ENCODE results near the gene FADS2.

FADS2 gene

DNA sequence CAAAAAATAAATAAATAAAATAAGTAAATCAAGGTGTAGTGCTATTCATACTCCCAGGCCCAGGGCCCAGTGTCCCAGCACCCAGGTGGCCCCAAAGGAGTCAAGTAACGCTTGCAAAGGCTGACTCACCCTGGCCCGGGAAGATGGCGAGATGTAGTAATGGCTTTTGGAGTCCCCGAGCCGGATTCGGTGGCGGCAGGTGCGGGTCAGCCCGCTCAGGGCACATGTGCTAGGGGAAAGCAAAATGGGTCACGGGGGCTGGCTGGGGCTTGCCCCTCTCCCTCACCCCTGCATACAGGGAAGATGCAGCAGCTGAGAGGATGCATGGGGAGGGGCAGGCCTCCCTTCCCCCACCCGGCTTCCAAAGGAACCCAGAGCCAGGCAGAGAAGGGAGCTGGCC is 74.2 kb downstream of the FADS2 start:
- no peak for DNase-seq (ENCODE audit: low read depth in 1 of 2, low spot score in 1 of 2)
- Histone ChIP-seq H3K27me3 (ENCODE audit: insufficient read depth, poor library complexity, severe bottlenecking) (no peaks in the 10 kb centered on the region), H3K27ac (replicated peaks) (no peak overlapping the region)

DNA sequence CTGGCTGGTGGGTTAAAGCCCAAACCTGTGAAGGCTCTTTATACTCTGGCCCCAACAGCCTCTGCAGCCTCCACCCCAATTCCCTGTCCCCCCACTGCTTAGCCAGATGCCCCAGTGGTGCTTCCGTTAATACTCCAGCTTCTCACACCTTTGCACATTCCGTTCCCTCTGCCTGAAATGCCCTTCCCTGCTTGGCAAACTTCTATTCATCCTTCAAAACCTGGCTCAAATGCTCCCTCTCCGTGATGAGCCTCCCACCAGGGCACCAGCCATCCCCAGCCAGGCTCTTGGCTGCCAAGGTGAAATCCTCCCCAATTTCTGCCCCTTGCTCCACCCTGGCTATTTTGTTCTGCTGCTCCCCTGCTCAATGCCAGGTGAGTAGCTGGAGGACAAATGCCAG is 75.7 kb downstream of the FADS2 start:
- no peaks in the 10 kb centered on the region for H3K27me3 ChIP-seq (ENCODE audit: insufficient read depth, poor library complexity, severe bottlenecking)
- no peak overlapping the region for H3K4me3 ChIP-seq (replicated peaks; ENCODE audit: insufficient read depth, low read length)
- H3K27ac ChIP-seq (replicated peaks), result no peak overlapping the region
- DNase-seq (ENCODE audit: low read depth in 1 of 2, low spot score in 1 of 2), result no peak
- TF ChIP-seq SPI1 (IDR thresholded peaks at IDR 0.05; ENCODE audit: borderline replicate concordance, low read depth) (no peak), GABPA (IDR thresholded peaks at IDR 0.05; ENCODE audit: low read depth) (no peak), POLR2AphosphoS5 (IDR thresholded peaks at IDR 0.05; ENCODE audit: low read depth) (no peak)
- TF ChIP-seq, protein P1, sequence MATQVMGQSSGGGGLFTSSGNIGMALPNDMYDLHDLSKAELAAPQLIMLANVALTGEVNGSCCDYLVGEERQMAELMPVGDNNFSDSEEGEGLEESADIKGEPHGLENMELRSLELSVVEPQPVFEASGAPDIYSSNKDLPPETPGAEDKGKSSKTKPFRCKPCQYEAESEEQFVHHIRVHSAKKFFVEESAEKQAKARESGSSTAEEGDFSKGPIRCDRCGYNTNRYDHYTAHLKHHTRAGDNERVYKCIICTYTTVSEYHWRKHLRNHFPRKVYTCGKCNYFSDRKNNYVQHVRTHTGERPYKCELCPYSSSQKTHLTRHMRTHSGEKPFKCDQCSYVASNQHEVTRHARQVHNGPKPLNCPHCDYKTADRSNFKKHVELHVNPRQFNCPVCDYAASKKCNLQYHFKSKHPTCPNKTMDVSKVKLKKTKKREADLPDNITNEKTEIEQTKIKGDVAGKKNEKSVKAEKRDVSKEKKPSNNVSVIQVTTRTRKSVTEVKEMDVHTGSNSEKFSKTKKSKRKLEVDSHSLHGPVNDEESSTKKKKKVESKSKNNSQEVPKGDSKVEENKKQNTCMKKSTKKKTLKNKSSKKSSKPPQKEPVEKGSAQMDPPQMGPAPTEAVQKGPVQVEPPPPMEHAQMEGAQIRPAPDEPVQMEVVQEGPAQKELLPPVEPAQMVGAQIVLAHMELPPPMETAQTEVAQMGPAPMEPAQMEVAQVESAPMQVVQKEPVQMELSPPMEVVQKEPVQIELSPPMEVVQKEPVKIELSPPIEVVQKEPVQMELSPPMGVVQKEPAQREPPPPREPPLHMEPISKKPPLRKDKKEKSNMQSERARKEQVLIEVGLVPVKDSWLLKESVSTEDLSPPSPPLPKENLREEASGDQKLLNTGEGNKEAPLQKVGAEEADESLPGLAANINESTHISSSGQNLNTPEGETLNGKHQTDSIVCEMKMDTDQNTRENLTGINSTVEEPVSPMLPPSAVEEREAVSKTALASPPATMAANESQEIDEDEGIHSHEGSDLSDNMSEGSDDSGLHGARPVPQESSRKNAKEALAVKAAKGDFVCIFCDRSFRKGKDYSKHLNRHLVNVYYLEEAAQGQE (IDR thresholded peaks at IDR 0.05; ENCODE audit: insufficient replicate concordance, low read depth), result no peak
- TF ChIP-seq, protein P2, sequence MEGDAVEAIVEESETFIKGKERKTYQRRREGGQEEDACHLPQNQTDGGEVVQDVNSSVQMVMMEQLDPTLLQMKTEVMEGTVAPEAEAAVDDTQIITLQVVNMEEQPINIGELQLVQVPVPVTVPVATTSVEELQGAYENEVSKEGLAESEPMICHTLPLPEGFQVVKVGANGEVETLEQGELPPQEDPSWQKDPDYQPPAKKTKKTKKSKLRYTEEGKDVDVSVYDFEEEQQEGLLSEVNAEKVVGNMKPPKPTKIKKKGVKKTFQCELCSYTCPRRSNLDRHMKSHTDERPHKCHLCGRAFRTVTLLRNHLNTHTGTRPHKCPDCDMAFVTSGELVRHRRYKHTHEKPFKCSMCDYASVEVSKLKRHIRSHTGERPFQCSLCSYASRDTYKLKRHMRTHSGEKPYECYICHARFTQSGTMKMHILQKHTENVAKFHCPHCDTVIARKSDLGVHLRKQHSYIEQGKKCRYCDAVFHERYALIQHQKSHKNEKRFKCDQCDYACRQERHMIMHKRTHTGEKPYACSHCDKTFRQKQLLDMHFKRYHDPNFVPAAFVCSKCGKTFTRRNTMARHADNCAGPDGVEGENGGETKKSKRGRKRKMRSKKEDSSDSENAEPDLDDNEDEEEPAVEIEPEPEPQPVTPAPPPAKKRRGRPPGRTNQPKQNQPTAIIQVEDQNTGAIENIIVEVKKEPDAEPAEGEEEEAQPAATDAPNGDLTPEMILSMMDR (IDR thresholded peaks at IDR 0.05; ENCODE audit: insufficient read depth, low read length), result no peak

More for the DNA sequence above, 74.2 kb downstream of the FADS2 start:
- no peak overlapping the region for H3K4me3 ChIP-seq (replicated peaks; ENCODE audit: insufficient read depth, low read length)
- TF ChIP-seq GABPA (IDR thresholded peaks at IDR 0.05; ENCODE audit: low read depth) (no peak), POLR2AphosphoS5 (IDR thresholded peaks at IDR 0.05; ENCODE audit: low read depth) (no peak), SPI1 (IDR thresholded peaks at IDR 0.05; ENCODE audit: borderline replicate concordance, low read depth) (no peak)
- TF ChIP-seq, protein P2 (IDR thresholded peaks at IDR 0.05; ENCODE audit: insufficient read depth, low read length), result no peak
- TF ChIP-seq, protein P1 (IDR thresholded peaks at IDR 0.05; ENCODE audit: insufficient replicate concordance, low read depth), result no peak

DNA sequence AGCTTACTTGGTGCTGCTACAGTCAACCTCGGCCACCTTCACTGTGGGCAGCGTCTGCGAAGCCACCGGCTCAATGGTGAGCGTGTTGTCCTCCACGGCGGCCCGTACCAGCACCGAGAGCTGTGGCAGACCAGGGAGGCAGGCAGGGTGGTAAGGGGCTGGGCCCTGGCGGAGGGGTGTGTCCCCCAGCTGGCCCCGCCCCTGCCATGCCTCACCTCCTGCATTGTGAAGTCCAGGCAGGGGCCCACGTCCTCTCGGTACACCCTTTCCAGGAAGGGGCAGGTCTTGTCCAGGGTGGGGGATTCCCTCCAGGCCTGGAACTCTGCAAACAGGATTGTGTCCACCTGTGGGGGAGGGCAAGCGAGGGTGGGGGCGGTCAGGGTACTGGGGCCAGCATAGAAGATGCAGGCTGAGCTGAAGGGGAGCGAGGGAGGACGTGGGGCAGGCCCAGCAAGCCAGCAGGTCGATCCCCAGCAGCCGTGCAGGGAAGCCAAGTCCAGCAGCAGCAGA is 76.5 kb downstream of the FADS2 start:
- TF ChIP-seq, protein P1 (IDR thresholded peaks at IDR 0.05; ENCODE audit: insufficient replicate concordance, low read depth), result no peak
- TF ChIP-seq SPI1 (IDR thresholded peaks at IDR 0.05; ENCODE audit: borderline replicate concordance, low read depth), result no peak
- no peak for TF ChIP-seq POLR2AphosphoS5 (IDR thresholded peaks at IDR 0.05; ENCODE audit: low read depth)
- TF ChIP-seq GABPA (IDR thresholded peaks at IDR 0.05; ENCODE audit: low read depth), result no peak
- DNase-seq (ENCODE audit: low read depth in 1 of 2, low spot score in 1 of 2), result no peak
- Histone ChIP-seq H3K27ac (replicated peaks) (no peak overlapping the region), H3K4me3 (replicated peaks; ENCODE audit: insufficient read depth, low read length) (no peak overlapping the region), H3K27me3 (ENCODE audit: insufficient read depth, poor library complexity, severe bottlenecking) (no peaks in the 10 kb centered on the region)
